Measurements from ENCODE around the gene PCDH15.

Gene PCDH15

DNA sequence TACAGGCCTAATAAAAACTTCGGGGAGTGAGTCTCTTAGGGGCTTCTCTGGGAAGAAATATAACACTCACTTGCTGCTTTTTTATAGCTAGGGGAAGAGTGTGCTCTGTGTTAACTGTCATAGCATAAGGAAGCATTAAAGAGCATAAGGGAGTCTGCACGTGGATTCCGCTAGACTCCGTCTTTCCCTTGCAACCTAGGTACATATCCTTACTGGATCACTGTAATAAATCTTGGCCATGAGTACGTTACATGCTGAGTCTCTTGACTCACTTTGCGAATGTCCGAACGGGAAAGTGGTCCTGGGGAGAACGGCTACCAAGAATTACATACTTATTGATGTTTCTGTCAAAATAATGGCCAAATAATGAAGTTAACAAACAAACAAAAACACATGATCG is 1029.3 kb downstream of the PCDH15 start:
- H3K27ac ChIP-seq (ENCODE audit: low read length), result no peak overlapping the region
- no peaks in the 10 kb centered on the region for H3F3A ChIP-seq (ENCODE audit: insufficient read depth, low read length)
- TF ChIP-seq EZH2phosphoT487 (IDR thresholded peaks at IDR 0.05; ENCODE audit: low read length) (no peak), CTCF (IDR thresholded peaks at IDR 0.05; ENCODE audit: low read length) (no peak), EZH2 (optimal IDR thresholded peaks at IDR 0.05; ENCODE audit: low read depth, low read length) (no peak)
- no peak overlapping the region for H3K4me2 ChIP-seq (ENCODE audit: low read depth, low read length)
- no peaks in the 10 kb centered on the region for H3K79me2 ChIP-seq (ENCODE audit: low read length)
- no peaks in the 10 kb centered on the region for H3K9me3 ChIP-seq (replicated peaks; ENCODE audit: insufficient read depth, low read length)
- H2AFZ ChIP-seq (ENCODE audit: low read length), result no peak overlapping the region
- no peak overlapping the region for H3K9ac ChIP-seq (ENCODE audit: low read length)
- DNase-seq, result no peak
- no peaks in the 10 kb centered on the region for H3K4me1 ChIP-seq (ENCODE audit: low read length)
- H3K27me3 ChIP-seq (replicated peaks; ENCODE audit: insufficient read depth, low read length), result no peaks in the 10 kb centered on the region
- no peaks in the 10 kb centered on the region for H3K36me3 ChIP-seq (replicated peaks; ENCODE audit: insufficient read depth, low read length)
- H4K20me1 ChIP-seq (ENCODE audit: insufficient read depth, low read length), result no peaks in the 10 kb centered on the region
- no peak overlapping the region for H3K4me3 ChIP-seq (ENCODE audit: low read length)
- H3K9me2 ChIP-seq (replicated peaks; ENCODE audit: insufficient read depth, low read length), result no peaks in the 10 kb centered on the region

GRCh38 chr10:53770903-53771302 is 1030.1 kb downstream of the PCDH15 start:
- no peak overlapping the region for H3K27ac ChIP-seq (ENCODE audit: low read length)
- no peaks in the 10 kb centered on the region for H3K27me3 ChIP-seq (replicated peaks; ENCODE audit: insufficient read depth, low read length)
- no peaks in the 10 kb centered on the region for H3K9me3 ChIP-seq (replicated peaks; ENCODE audit: insufficient read depth, low read length)
- no peaks in the 10 kb centered on the region for H3F3A ChIP-seq (ENCODE audit: insufficient read depth, low read length)
- H3K4me2 ChIP-seq (ENCODE audit: low read depth, low read length), result no peak overlapping the region
- no peak overlapping the region for H2AFZ ChIP-seq (ENCODE audit: low read length)
- H3K4me1 ChIP-seq (ENCODE audit: low read length), result no peaks in the 10 kb centered on the region
- no peak overlapping the region for H3K4me3 ChIP-seq (ENCODE audit: low read length)
- TF ChIP-seq EZH2 (optimal IDR thresholded peaks at IDR 0.05; ENCODE audit: low read depth, low read length) (no peak), EZH2phosphoT487 (IDR thresholded peaks at IDR 0.05; ENCODE audit: low read length) (no peak), CTCF (IDR thresholded peaks at IDR 0.05; ENCODE audit: low read length) (no peak)
- no peaks in the 10 kb centered on the region for H3K9me2 ChIP-seq (replicated peaks; ENCODE audit: insufficient read depth, low read length)
- no peaks in the 10 kb centered on the region for H3K79me2 ChIP-seq (ENCODE audit: low read length)
- H3K36me3 ChIP-seq (replicated peaks; ENCODE audit: insufficient read depth, low read length), result no peaks in the 10 kb centered on the region
- H3K9ac ChIP-seq (ENCODE audit: low read length), result no peak overlapping the region
- DNase-seq, result no peak
- H4K20me1 ChIP-seq (ENCODE audit: insufficient read depth, low read length), result no peaks in the 10 kb centered on the region

DNA sequence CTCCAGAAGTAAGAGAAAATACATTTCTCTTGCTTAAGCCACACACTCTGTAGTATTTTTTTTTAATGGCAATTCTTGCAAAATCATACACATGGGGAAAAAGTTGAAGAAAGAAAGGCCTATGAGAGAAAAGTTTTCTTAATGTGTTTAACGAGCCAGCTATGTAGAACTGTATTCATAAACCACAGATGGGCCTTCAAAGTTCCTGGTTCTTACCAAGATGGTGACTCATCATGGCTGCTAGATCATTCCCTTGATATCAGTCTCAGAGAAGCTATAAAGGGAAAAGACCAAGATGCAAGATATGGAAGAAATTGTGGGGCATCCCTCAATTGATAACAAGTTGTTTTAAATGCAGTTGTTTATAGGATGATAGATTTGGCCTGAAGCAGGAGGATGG is 1035.7 kb downstream of the PCDH15 start:
- H3K4me2 ChIP-seq (ENCODE audit: low read depth, low read length), result no peak overlapping the region
- H3K79me2 ChIP-seq (ENCODE audit: low read length), result no peaks in the 10 kb centered on the region
- TF ChIP-seq EZH2 (optimal IDR thresholded peaks at IDR 0.05; ENCODE audit: low read depth, low read length) (no peak), CTCF (IDR thresholded peaks at IDR 0.05; ENCODE audit: low read length) (no peak), EZH2phosphoT487 (IDR thresholded peaks at IDR 0.05; ENCODE audit: low read length) (no peak)
- no peak overlapping the region for H3K4me3 ChIP-seq (ENCODE audit: low read length)
- no peak overlapping the region for H3K27ac ChIP-seq (ENCODE audit: low read length)
- no peaks in the 10 kb centered on the region for H4K20me1 ChIP-seq (ENCODE audit: insufficient read depth, low read length)
- H3K36me3 ChIP-seq (replicated peaks; ENCODE audit: insufficient read depth, low read length), result no peaks in the 10 kb centered on the region
- no peaks in the 10 kb centered on the region for H3K27me3 ChIP-seq (replicated peaks; ENCODE audit: insufficient read depth, low read length)
- no peaks in the 10 kb centered on the region for H3K9me2 ChIP-seq (replicated peaks; ENCODE audit: insufficient read depth, low read length)
- no peaks in the 10 kb centered on the region for H3F3A ChIP-seq (ENCODE audit: insufficient read depth, low read length)
- H3K9me3 ChIP-seq (replicated peaks; ENCODE audit: insufficient read depth, low read length), result no peaks in the 10 kb centered on the region
- no peaks in the 10 kb centered on the region for H3K4me1 ChIP-seq (ENCODE audit: low read length)
- no peak overlapping the region for H2AFZ ChIP-seq (ENCODE audit: low read length)
- H3K9ac ChIP-seq (ENCODE audit: low read length), result no peak overlapping the region
- no peak for DNase-seq

Measured in MM.1S (cell line).